RWPE1 (cell line): ENCODE measurements around the gene AIPL1.

Experiments used
- CTCF ChIA-PET: fragments of 350-600 bp; sonication (Branson Sonifier 250); formaldehyde crosslinking; extraction: SDS; loops from one replicate; lab custom pipeline; 2021; lab: Yijun Ruan, JAX
- POLR2A ChIA-PET: fragments of 400-600 bp; formaldehyde crosslinking; extraction: SDS; loops from one replicate; lab custom pipeline; 2020; ENCODE audit warnings: antibody characterized with exemption; ENCODE audit not compliant: low non-redundant PET; lab: Yijun Ruan, JAX
- DNase-seq: peaks from one replicate; pipeline ENCODE4 v3.0.0; 2012; ENCODE audit warnings: low spot score
- H3K27ac ChIP-seq: fragments of 450-650 bp; 2 replicates; pipeline ENCODE4 v1.5.1; 2017
- TF ChIP-seq, protein P1 (sequence below): fragments of 450-650 bp; conservative IDR thresholded peaks from 2 replicates; pipeline ENCODE4 v1.5.1; 2017; ENCODE audit warnings: low read depth, mild to moderate bottlenecking

Gene AIPL1

DNA sequence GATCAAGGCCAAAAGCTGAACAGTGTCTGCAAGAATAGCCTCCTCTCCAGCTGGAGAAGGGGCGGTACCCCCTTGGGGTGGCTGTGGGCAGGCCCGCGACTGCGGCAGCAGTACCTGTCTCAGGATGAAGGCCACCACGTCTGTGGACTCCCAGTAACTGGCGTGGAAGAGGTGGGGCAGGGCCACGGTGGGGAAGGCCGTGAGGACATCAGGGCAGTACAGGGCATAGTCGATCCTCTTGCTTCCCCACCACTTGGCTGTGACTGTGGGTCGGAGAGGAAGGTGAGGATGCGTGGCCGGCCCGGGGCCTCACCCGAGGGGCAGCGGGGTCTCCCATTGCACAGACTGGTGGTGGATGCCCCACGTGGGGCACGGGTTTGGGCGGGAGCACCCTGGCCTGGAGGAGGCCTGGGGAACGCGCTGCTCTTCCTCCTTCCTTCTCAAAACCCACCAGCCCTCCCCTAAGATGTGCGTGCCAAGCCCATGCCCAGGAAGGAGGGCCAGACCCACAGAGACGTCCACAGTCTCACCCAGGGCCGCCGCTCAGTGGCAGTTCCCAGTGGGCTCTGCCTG is 35.3 kb upstream of the AIPL1 start:
- POLR2A ChIA-PET: no interaction called here
- peak overlapping the region; percentile 81 for H3K27ac ChIP-seq
- DNase-seq: no peak
- CTCF ChIA-PET: no interaction called here
- TF ChIP-seq, protein P1, sequence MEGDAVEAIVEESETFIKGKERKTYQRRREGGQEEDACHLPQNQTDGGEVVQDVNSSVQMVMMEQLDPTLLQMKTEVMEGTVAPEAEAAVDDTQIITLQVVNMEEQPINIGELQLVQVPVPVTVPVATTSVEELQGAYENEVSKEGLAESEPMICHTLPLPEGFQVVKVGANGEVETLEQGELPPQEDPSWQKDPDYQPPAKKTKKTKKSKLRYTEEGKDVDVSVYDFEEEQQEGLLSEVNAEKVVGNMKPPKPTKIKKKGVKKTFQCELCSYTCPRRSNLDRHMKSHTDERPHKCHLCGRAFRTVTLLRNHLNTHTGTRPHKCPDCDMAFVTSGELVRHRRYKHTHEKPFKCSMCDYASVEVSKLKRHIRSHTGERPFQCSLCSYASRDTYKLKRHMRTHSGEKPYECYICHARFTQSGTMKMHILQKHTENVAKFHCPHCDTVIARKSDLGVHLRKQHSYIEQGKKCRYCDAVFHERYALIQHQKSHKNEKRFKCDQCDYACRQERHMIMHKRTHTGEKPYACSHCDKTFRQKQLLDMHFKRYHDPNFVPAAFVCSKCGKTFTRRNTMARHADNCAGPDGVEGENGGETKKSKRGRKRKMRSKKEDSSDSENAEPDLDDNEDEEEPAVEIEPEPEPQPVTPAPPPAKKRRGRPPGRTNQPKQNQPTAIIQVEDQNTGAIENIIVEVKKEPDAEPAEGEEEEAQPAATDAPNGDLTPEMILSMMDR: no peak

DNA sequence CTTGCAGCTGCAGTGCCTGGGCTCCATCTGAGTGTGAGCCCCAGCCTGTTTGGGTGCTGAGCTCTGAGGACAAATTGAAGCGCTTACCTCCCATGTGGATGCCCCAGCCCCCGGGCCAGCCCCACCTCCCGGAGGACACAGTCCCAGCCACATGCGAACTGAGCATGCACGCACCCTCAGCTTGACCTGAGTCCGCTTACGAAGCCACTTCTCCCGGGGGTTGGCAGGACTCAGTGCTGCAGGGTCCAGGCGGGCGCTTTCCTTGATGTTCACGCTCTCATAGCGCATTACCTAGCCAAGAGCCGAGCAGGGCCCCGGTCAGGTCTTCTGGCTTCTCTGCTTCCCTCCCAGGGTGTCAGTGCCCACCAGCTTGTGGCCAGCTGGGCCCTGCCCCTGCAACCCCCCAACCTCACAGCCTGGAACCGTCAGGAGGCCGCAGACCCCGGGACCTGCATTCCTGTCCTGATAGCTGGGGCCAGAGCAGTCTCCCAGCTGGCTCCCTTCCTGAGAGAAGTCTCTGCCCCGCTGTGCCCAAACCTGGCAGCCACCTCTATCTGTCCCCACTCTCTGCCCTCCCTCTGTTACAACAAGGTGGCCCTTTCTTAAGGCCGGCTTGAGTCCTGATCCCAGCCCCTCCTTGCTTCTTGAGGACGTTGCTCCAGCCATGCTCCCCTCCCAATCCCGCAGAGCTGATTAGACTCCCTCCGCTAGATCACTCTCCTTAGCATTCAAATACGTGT is 33.3 kb upstream of the AIPL1 start:
- ChIA-PET POLR2A (no interaction called here), CTCF (no interaction called here)
- DNase-seq: no peak
- H3K27ac ChIP-seq: peak overlapping the region; percentile 81
- TF ChIP-seq, protein P1: no peak

DNA sequence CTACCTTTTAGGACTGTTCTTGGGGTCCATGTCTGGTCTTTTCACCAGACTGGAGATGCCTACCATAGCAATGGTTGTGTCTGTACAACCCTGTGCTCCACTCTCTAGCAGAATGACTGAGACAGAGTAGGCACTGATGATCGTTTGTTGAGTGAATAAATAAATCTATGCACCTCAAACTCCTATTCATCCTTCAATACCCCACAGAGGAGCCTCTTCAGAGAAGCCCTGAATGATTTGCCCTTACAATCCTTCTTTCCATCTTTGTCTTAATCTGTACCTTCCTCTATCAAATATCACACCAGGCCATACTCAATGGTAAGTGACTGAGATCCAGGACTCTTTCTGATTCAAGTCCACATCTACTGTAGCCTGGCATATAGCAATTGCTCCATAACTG is 32.6 kb upstream of the AIPL1 start:
- TF ChIP-seq, protein P1: no peak
- POLR2A ChIA-PET: no interaction called here
- CTCF ChIA-PET: no interaction called here
- no peak for DNase-seq
- H3K27ac ChIP-seq: peak overlapping the region; percentile 81; the same call in 1 of the 2 replicates

DNA sequence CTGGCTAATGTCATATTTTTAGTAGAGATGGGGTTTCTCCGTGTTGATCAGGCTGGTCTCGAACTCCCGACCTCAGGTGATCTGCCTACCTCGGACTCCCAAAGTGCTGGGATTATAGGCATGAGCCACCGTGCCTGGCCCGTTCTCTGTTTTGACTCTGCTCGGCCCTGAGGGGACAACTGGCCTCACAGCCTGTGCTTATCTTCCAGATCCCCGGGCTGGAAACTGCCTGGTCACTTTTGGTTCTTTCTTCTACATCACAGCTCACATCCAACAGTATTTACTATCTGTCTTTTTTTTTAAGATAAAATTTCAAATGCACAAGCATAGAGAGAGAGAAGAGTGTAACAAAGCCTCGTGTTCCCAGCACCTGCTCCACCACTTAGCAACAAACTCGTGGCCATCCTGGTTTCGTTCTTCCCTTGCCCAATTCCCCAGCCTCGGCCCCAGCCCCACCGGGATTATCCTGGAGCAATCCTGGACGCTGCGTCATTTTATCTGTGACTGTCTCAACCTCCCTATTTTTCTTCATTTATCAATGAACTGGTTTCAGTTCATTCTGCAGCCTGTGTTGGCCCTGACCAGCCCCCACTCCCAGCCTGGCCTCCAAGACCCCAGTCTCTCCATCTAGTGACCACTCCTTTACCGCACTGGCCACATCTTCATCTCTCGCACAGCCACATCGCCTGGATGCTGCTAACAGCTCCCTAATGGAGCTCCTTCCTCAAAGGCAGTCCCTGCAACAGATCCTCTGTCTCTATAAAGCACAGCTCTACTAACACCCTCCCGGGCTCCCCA is 30.5 kb upstream of the AIPL1 start:
- ChIA-PET POLR2A (no interaction called here), CTCF (no interaction called here)
- TF ChIP-seq, protein P1: no peak

DNA sequence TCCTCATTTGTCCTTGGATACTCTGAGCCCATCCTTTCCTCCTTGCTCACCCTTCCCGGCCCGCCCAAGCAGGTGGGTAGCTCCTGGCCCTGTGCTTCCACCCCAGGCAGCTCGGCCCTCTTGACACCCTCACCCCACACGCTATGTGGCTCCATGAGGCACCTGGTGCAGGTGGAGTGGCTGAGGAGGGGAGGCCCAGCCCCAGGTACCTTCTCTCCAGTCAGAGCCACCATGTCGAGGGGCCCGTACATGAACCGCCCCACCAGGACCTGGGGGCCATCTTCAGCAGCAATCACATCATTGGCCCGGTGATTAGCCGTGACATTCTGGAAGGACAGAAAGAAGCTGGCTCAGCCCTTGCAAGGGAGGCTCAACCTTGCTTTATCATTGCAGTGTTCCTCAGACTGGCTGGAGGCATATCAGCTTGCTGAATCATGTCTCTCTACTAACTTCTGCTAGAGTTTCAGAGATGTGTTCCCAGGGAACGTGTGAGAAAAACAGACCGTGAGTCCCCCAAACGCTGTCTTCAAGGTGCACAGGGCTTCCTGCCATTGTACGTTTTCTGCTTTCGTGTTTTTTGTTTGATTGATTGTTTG is 29.6 kb upstream of the AIPL1 start:
- TF ChIP-seq, protein P1: no peak
- no peak overlapping the region for H3K27ac ChIP-seq
- no peak for DNase-seq
- POLR2A ChIA-PET: no interaction called here
- CTCF ChIA-PET: no interaction called here

More for the DNA sequence above, 30.5 kb upstream of the AIPL1 start:
- no peak for DNase-seq
- peak overlapping the region; percentile 39 for H3K27ac ChIP-seq

DNA sequence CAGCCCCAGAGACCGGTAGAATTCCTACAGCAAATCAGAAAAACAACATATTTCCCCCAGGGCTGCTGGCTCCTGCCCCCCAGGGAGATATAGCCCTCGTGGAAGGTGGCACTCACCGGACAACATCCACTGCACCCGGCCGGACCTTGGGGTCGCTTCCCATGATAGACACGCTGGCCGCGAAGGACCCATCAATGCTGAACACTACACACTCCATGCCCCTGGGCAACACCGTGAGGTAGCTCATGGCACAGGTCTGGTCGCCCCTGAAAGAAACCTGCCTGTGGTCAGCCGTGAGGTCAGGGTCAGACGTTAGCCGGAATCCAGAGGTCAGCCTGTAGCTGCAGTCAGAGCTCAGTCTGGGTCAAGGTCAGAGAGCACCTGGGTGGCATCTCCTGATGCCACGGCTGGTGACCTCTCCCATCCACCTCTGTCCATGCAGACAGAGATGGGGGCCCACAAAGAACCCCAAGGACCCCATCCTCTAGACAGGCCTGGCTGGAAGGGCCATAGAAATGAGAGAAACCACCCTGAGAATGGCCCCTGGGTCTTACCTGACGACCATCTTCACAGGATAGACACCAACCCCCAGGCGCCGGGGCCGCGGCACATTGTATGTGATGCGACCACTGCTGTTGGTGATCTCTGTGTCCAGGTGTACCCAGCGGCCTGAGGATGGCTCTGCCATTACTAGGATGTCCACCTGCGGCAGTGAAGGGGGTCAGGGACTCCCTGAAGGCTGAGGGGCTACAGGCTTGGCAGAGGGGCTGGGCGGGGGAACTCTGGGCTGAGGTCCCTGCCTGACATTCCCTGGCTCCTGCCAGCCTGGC is 28.9 kb upstream of the AIPL1 start:
- ChIA-PET CTCF (no interaction called here), POLR2A (no interaction called here)
- DNase-seq: no peak
- TF ChIP-seq, protein P1: no peak
- H3K27ac ChIP-seq: no peak overlapping the region
